ENCODE results near the gene MTG2.

GRCh38 chr20:62237514-62237800 lies 54.6 kb downstream of the MTG2 start:
- TF ChIP-seq, protein P1, sequence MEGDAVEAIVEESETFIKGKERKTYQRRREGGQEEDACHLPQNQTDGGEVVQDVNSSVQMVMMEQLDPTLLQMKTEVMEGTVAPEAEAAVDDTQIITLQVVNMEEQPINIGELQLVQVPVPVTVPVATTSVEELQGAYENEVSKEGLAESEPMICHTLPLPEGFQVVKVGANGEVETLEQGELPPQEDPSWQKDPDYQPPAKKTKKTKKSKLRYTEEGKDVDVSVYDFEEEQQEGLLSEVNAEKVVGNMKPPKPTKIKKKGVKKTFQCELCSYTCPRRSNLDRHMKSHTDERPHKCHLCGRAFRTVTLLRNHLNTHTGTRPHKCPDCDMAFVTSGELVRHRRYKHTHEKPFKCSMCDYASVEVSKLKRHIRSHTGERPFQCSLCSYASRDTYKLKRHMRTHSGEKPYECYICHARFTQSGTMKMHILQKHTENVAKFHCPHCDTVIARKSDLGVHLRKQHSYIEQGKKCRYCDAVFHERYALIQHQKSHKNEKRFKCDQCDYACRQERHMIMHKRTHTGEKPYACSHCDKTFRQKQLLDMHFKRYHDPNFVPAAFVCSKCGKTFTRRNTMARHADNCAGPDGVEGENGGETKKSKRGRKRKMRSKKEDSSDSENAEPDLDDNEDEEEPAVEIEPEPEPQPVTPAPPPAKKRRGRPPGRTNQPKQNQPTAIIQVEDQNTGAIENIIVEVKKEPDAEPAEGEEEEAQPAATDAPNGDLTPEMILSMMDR (optimal IDR thresholded peaks at IDR 0.05 in 1 of 3, IDR thresholded peaks at IDR 0.05 in 1 of 3, conservative IDR thresholded peaks at IDR 0.05 in 1 of 3; ENCODE audit: extremely low read depth in 1 of 3, insufficient read depth in 2 of 3, low read length in 3 of 3), result no peak
- no peak for TF ChIP-seq EZH2 (IDR thresholded peaks at IDR 0.05; ENCODE audit: low read length)

All from keratinocyte (primary cell).